Transverse colon (tissue), 4 donors: ENCODE measurements around the gene B4GALNT4. TPM values are rescaled to one million over a fixed set of nuclear protein-coding genes. Genes with fewer than 3 reads are reported as not detected.
A peak's percentile ranks its signal among the peaks of the same experiment; 100 is the strongest.
"Not testable (repeated sequence)": the region's sequence is repeated elsewhere in the genome, so short reads cannot be mapped to it uniquely, and the experiment has no call there.

Source experiments
- DNase-seq: peaks from one replicate; pipeline ENCODE4 v3.0.0-alpha.2; 2019
- H3K27ac ChIP-seq, 4 donors: fragments of 200-600 bp; sonication (generic); 2 replicates each; pipeline ENCODE4 v1.5.1; 2016 to 2018; ENCODE audit warnings: inconsistent platforms in 4 of 4
- H3K27me3 ChIP-seq: fragments of 200-600 bp; sonication (generic); 2 replicates; pipeline ENCODE4 v1.5.1; 2017; ENCODE audit warnings: inconsistent platforms
- H3K36me3 ChIP-seq, 4 donors: fragments of 200-600 bp; sonication (generic); 2 replicates each; pipeline ENCODE4 v1.5.1; 2017 to 2019; ENCODE audit warnings: inconsistent platforms in 4 of 4
- H3K4me1 ChIP-seq, 4 donors: fragments of 200-600 bp; sonication (generic); 2 replicates each; pipeline ENCODE4 v1.5.1; 2017 to 2020; ENCODE audit warnings: inconsistent platforms in 4 of 4
- H3K4me3 ChIP-seq, 4 donors: fragments of 200-600 bp; sonication (generic); 1 replicate in 1 of 4; 2 replicates in 3 of 4; pipeline versions ENCODE4 v1.5.1 to v1.6.1; 2017 to 2019; ENCODE audit warnings: inconsistent platforms in 4 of 4
- H3K9me3 ChIP-seq, 2 donors: fragments of 200-600 bp; sonication (generic); 2 replicates each; pipeline ENCODE4 v1.5.1; 2017 to 2019; ENCODE audit warnings: inconsistent platforms in 2 of 2
- EP300 ChIP-seq: sonication (generic); formaldehyde crosslinking; IDR thresholded peaks from one replicate; pipeline ENCODE4 v1.6.1; 2017; ENCODE audit warnings: antibody characterized with exemption, low read depth
- POLR2A ChIP-seq: fragments of 450-650 bp; IDR thresholded peaks from one replicate; pipeline ENCODE4 v1.6.1; 2016; ENCODE audit warnings: antibody characterized with exemption, mild to moderate bottlenecking, moderate library complexity
- POLR2AphosphoS5 ChIP-seq, 3 donors: sonication (generic); formaldehyde crosslinking; IDR thresholded peaks; one replicate each; pipeline ENCODE4 v1.6.1; 2016; ENCODE audit warnings: antibody characterized with exemption in 3 of 3
- WGBS, 2 donors: methylation state at CpG; one replicate each; pipeline ENCODE4 v1.1.5; 2018; ENCODE audit warnings: low coverage in 1 of 2; 5-methylcytosine and 5-hydroxymethylcytosine counted together
- in situ Hi-C, 4 donors: fragments of 200-750 bp; cut with MboI; loops; one replicate each; pipeline versions ENCODE4 v1.15.0 to v1.15.1; 2017; ENCODE audit warnings: low sequenced_read_pairs in 3 of 4, low pct_ligation_motif_present in 1 of 4, low pct_unique_long_range_greater_than_20kb in 1 of 4
- intact Hi-C: fragments of 100-400 bp; cut with DNase I; formaldehyde crosslinking; loops from one replicate; pipeline ENCODE4 v1.15.1; 2023; ENCODE audit warnings: low total_unique reads
- total RNA-seq, 4 donors: library from RNA; depleted of rRNA; stranded (reverse); fragments of >200 nt; gene quantifications; one replicate each; pipeline ENCODE4 v1.1.0, GENCODE V29; 2016
- TF ChIP-seq, protein P1 (sequence below), 5 experiments: fragments of 200-600 bp in 3 of 5; fragments of 450-650 bp in 2 of 5; sonication (generic) in 3 of 5; IDR thresholded peaks; 1 replicate in 2 of 5; 2 replicates in 3 of 5; pipeline ENCODE4 v1.5.1; 2016 to 2017; ENCODE audit warnings: antibody characterized with exemption in 5 of 5, inconsistent platforms in 3 of 5, mild to moderate bottlenecking in 2 of 5, moderate library complexity in 1 of 5

Gene B4GALNT4
- total RNA-seq, 4 donors from 2014 or later: 0.82 to 3.0 (median 1.3) TPM; not detected in 1

DNA sequence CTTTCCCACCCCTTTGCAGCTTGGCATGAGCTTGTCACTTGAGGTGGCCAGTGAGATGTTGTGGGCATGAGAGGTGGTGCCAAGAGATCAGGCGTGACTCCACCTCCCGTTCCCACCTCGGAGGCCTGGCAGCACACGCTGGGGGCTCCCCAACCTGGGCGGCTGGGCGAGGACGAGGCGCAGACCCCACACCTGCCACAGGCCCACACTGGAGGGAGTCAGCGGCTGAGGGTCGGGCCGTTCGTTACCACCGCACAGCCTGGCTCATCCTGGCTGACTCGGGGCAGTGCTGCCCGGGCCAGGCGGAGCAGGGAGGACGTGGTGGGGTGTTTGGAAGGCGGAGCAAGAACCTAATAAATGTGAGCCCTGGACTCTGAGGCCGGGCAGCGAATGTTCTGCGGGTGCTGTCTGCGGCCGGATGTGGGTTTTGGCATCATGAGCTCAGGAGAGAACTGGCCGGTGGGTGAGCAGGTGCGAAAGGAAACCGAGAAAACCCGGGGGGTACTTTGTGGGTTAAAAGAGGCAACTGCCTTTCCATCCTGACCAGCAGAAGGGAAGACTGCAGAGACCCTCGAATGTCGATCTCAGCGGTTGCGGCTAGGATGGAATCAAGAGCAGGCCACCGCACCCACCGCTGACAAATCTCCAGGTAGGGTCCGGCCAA is 38.5 kb upstream of the B4GALNT4 start:
- peak; percentile 70 for DNase-seq
- 73 to 93% methylated on average over 13 to 34 of the region's 34 CpGs for WGBS, 2 donors
- TF ChIP-seq EP300 (no peak), POLR2A (no peak), POLR2AphosphoS5 (IDR thresholded peaks at IDR 0.05) (no peak)
- TF ChIP-seq, protein P1, sequence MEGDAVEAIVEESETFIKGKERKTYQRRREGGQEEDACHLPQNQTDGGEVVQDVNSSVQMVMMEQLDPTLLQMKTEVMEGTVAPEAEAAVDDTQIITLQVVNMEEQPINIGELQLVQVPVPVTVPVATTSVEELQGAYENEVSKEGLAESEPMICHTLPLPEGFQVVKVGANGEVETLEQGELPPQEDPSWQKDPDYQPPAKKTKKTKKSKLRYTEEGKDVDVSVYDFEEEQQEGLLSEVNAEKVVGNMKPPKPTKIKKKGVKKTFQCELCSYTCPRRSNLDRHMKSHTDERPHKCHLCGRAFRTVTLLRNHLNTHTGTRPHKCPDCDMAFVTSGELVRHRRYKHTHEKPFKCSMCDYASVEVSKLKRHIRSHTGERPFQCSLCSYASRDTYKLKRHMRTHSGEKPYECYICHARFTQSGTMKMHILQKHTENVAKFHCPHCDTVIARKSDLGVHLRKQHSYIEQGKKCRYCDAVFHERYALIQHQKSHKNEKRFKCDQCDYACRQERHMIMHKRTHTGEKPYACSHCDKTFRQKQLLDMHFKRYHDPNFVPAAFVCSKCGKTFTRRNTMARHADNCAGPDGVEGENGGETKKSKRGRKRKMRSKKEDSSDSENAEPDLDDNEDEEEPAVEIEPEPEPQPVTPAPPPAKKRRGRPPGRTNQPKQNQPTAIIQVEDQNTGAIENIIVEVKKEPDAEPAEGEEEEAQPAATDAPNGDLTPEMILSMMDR (IDR thresholded peaks at IDR 0.05): no peak
- intact Hi-C loops: no loop called here
- Histone ChIP-seq H3K27me3 (no peaks in the 10 kb centered on the region), H3K9me3 (no peaks in the 10 kb centered on the region), H3K4me1 (peaks cover 19 to 37% (median 20%) of the 10 kb centered on the region in 4 donors), H3K4me3 (no peak overlapping the region), H3K27ac (no peak overlapping the region), H3K36me3 (no peaks in the 10 kb centered on the region)
- in situ Hi-C loops: no loop called here

DNA sequence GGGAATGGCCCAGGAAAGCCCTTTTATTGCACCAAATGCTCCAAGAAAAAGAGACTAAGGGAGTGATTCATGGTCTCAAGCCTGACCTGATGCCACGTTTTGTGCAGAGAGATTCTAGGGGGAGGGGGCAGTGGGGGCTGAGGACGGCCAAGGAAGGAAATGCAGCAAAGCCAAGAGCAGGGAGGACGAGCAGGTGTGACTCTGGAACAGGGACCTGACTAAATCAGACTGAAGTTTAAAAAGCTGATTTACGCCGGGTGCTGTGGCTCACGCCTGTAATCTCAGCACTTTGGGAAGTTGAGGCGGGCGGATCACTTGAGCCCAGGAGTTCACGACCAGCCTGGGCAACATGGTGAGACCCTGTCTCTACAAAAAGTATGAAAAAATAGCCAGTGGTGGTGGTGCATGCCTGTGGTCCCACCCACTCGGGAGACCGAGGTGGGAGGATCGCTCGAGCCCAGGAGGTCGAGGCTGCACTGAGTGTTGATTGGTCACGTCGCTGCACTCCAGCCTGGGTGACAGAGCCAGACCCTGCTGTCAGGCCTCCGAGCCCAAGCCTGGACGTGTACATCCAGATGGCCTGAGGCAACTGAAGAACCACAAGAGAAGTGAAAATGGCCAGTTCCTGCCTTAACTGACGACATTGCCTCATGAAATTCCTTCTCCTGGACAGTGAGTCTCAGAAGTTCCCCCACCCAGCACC is 37.8 kb upstream of the B4GALNT4 start:
- Histone ChIP-seq H3K27ac (no peak overlapping the region), H3K4me1 (peaks cover 15 to 37% (median 19%) of the 10 kb centered on the region in 4 donors), H3K36me3 (no peaks in the 10 kb centered on the region), H3K4me3 (no peak overlapping the region), H3K9me3 (no peaks in the 10 kb centered on the region), H3K27me3 (no peaks in the 10 kb centered on the region)
- in situ Hi-C loops: no loop called here
- TF ChIP-seq EP300: no peak
- WGBS, 2 donors: 80 to 94% methylated on average over 6 to 19 of the region's 19 CpGs
- no peak for DNase-seq
- intact Hi-C loops: no loop called here

DNA sequence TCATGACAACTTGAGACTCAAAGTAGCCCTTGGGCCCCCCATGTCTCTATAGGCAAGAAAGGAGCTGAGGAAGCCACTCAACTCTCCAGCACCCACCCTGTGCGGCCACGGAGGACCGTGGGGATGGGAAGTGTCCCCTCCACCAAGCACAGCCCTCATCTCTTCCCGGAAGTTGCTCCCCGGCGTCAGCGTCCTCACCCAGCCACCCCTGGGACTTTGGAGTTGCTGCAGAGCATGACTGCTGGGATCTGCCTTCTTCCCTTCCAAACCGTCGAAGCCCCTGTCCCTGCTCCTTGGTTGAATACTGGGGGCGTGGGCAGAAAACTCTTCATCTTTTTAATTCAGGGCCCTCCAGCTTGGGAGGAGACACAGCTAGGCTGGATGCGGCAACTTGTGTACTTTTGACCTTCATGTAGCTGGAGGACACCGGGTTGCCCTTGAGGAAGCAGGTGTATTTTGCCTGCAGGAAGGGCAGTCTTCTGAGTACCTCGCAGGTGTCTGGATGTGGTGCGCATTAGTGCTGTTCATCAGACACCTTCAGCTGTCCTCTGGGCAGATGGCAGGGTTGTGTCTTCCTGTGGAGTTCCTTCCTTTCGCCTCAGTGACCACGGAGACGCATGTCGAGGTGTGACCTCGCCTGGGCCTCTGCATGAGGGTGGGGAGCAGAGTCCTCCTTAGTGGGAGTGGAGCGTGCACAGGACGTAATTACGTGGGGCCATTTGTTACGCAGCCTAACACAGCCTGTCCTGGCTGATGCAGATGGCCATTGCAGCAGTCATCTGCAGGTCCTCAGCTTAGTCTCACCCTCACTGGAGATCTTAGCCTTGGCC is 36.4 kb upstream of the B4GALNT4 start:
- intact Hi-C loops: no loop called here
- H3K9me3 ChIP-seq: no peaks in the 10 kb centered on the region
- in situ Hi-C loops: no loop called here
- no peak overlapping the region for H3K27ac ChIP-seq
- no peak for TF ChIP-seq POLR2AphosphoS5 (IDR thresholded peaks at IDR 0.05)
- TF ChIP-seq, protein P1 (IDR thresholded peaks at IDR 0.05): no peak
- no peak for TF ChIP-seq POLR2A
- no peak for TF ChIP-seq EP300
- H3K4me1 ChIP-seq: peaks cover 4 to 29% (median 12%) of the 10 kb centered on the region in 4 donors
- H3K36me3 ChIP-seq: no peaks in the 10 kb centered on the region
- no peak for DNase-seq
- no peak overlapping the region for H3K4me3 ChIP-seq
- WGBS, 2 donors: 80 to 87% methylated on average over 1 to 23 of the region's 23 CpGs
- no peaks in the 10 kb centered on the region for H3K27me3 ChIP-seq

DNA sequence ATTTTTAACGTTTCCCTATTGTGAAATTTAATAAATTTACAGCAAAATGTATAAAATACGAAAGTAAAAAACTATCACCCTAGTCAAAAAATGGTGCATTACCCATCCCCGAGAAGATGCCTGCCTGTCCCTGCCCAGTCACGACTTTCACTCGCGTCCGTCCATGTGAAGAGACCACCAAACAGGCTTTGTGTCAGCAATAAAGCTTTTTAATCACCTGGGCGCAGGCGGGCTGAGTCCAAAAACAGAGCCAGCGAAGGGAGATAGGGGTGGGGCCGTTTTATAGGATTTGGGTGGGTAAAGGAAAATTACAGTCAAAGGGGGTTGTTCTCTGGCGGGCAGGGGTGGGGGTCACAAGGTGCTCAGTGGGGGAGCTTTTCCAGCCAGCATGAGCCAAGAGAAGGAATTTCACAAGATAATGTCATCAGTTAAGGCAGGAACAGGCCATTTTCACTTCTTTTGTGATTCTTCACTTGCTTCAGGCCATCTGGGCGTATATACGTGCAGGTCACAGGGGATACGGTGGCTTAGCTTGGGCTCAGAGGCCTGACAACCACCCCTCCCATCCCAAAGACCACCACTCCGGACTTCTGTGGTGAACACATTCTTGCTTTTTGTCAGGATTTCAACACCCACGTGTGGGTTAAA is 35.6 kb upstream of the B4GALNT4 start:
- H3K9me3 ChIP-seq, H3K27ac ChIP-seq, H3K4me3 ChIP-seq, H3K36me3 ChIP-seq, in situ Hi-C loops, H3K27me3 ChIP-seq, intact Hi-C loops, DNase-seq: not testable (repeated sequence)
- H3K4me1 ChIP-seq: peaks cover 4 to 28% (median 12%) of the 10 kb centered on the region in 4 donors
- WGBS, 2 donors: 87 to 91% methylated on average over 10 to 17 of the region's 17 CpGs
